Coronary artery (tissue), 2 donors: Measurements from ENCODE around the gene GRK2.

ENCODE experiments used
- DNase-seq: peaks from one replicate; pipeline ENCODE4 v3.0.0-alpha.2; 2017; ENCODE audit warnings: low spot score
- H3K27ac ChIP-seq, 2 donors: fragments of 200-600 bp; sonication (generic); one replicate each; pipeline ENCODE4 v1.5.1; 2016 to 2019
- H3K4me3 ChIP-seq: fragments of 200-600 bp; sonication (generic); 2 replicates; pipeline ENCODE4 v1.5.1; 2016; ENCODE audit warnings: mild to moderate bottlenecking, moderate library complexity
- TF ChIP-seq, protein P1 (sequence below): fragments of 200-600 bp; sonication (generic); IDR thresholded peaks from one replicate; pipeline ENCODE4 v1.5.1; 2019; ENCODE audit warnings: antibody characterized with exemption

GRK2 gene

GRCh38 chr11:67261946-67262681 lies 4.2 kb upstream of the GRK2 start:
- DNase-seq: peak; percentile 73
- Histone ChIP-seq H3K4me3 (peak overlapping the region; percentile 69), H3K27ac (peak overlapping the region in 1 of 2 donors; percentile 79)
- TF ChIP-seq, protein P1, sequence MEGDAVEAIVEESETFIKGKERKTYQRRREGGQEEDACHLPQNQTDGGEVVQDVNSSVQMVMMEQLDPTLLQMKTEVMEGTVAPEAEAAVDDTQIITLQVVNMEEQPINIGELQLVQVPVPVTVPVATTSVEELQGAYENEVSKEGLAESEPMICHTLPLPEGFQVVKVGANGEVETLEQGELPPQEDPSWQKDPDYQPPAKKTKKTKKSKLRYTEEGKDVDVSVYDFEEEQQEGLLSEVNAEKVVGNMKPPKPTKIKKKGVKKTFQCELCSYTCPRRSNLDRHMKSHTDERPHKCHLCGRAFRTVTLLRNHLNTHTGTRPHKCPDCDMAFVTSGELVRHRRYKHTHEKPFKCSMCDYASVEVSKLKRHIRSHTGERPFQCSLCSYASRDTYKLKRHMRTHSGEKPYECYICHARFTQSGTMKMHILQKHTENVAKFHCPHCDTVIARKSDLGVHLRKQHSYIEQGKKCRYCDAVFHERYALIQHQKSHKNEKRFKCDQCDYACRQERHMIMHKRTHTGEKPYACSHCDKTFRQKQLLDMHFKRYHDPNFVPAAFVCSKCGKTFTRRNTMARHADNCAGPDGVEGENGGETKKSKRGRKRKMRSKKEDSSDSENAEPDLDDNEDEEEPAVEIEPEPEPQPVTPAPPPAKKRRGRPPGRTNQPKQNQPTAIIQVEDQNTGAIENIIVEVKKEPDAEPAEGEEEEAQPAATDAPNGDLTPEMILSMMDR: no peak

DNA sequence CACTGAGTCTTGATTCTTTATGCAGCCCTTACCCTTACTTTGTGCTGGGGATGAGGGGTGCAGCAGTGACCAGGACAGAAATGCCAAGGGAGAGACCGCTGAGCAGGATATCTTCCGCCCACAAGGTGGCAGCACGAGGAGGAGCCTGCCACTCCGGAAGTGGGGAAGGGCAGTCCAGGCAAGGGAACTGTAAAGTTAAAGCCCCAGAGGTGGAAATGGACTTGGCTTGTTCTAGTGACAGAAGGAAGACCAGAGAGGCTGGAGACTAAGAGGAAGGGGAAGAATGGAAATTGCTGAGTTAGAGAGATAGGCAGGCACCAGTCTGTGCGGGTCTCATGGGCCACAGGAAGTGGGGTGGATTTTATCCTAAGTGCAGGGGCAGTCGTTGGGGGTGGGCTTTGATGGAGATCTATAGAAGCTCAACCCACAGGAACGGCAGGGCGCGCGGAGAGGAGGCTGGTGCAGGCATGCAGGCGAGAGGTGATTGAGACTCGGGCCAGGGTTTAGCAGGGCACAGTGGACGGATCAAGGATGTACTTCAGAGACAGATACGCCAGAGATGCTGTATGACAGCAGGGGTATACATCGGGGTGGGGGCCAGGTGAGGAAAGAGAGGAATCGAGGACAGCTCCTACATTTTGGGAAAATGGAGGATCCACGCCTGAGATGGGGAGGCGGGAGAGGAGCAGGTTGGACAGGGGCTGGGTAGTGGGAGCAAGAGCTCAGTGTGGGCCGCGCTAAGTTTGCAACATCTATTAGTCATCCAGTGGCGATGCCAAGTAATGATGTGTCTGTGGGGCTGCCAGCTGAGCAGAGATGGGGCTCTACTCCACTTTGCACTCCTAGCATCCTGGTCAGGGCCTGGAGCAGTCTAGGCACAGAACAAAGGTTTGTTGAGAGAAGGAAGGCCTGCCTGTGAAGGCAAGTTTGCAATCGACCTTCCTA lies 3.3 kb upstream of the GRK2 start:
- Histone ChIP-seq H3K4me3 (peak overlapping the region; percentile 24), H3K27ac (peak overlapping the region in 1 of 2 donors; percentile 79)
- TF ChIP-seq, protein P1: peak; percentile 63
- peak; percentile 86 for DNase-seq

GRCh38 chr11:67264260-67264659 lies 2.0 kb upstream of the GRK2 start:
- no peak overlapping the region for H3K4me3 ChIP-seq
- no peak for DNase-seq
- TF ChIP-seq, protein P1: no peak
- H3K27ac ChIP-seq: no peak overlapping the region

GRCh38 chr11:67264877-67265632 lies 1.2 kb upstream of the GRK2 start:
- no peak for DNase-seq
- Histone ChIP-seq H3K27ac (peak overlapping the region in 1 of 2 donors; percentile 91), H3K4me3 (no peak overlapping the region)
- TF ChIP-seq, protein P1: no peak

GRCh38 chr11:67265633-67266448 lies 432 bp upstream of the GRK2 start:
- Histone ChIP-seq H3K27ac (peak overlapping the region; percentile 70 to 91), H3K4me3 (peak overlapping the region; percentile 98)
- TF ChIP-seq, protein P1: peak; percentile 54
- DNase-seq: peak; percentile 82
